ENCODE data around the gene SARM1. TPM values are rescaled to one million over a fixed set of nuclear protein-coding genes. Genes with fewer than 3 reads are reported as not detected.

The SARM1 gene
- total and polyA plus RNA-seq, 3 experiments from 2014 or later: 8.5 to 37.0 (median 35.3) TPM

GRCh38 chr17:28394337-28395116, 23.0 kb downstream of the SARM1 start:
- H3K9me3 ChIP-seq (ENCODE audit: low read length): no peaks in the 10 kb centered on the region
- H3K27ac ChIP-seq (ENCODE audit: low read depth, low read length): no peak overlapping the region
- H3K4me3 Mint-ChIP-seq: no peak overlapping the region
- peaks cover 32% of the 10 kb centered on the region for H3K36me3 ChIP-seq (ENCODE audit: insufficient read depth, low read length)
- H3K27me3 Mint-ChIP-seq: no peaks in the 10 kb centered on the region
- no peaks in the 10 kb centered on the region for H3K9me3 Mint-ChIP-seq
- H3K27me3 ChIP-seq (ENCODE audit: insufficient read depth, low read length, poor library complexity, severe bottlenecking): no peaks in the 10 kb centered on the region
- ChIA-PET POLR2A (no interaction called here), CTCF (interaction anchor here (2.7 kb wide), 1 partner anchor 22 kb away, joined by 7 read pairs; no protein-coding TSS in a partner anchor)
- no peak for DNase-seq
- no peaks in the 10 kb centered on the region for H3K4me1 Mint-ChIP-seq
- H3K36me3 Mint-ChIP-seq: peaks cover 8 to 74% (median 13%) of the 10 kb centered on the region in 3 donors
- no peak overlapping the region for H3K4me3 ChIP-seq (ENCODE audit: low read length)
- no peaks in the 10 kb centered on the region for H3K4me1 ChIP-seq (ENCODE audit: insufficient read depth, low read length)
- peak overlapping the region in 2 of 8 donors; percentile 12 to 49 for H3K27ac Mint-ChIP-seq

GRCh38 chr17:28395426-28395825, 23.9 kb downstream of the SARM1 start:
- Histone ChIP-seq H3K27me3 (ENCODE audit: insufficient read depth, low read length, poor library complexity, severe bottlenecking) (no peaks in the 10 kb centered on the region), H3K36me3 (ENCODE audit: insufficient read depth, low read length) (peaks cover 26% of the 10 kb centered on the region), H3K9me3 (ENCODE audit: low read length) (no peaks in the 10 kb centered on the region), H3K27ac (ENCODE audit: low read depth, low read length) (no peak overlapping the region), H3K4me1 (ENCODE audit: insufficient read depth, low read length) (no peaks in the 10 kb centered on the region), H3K4me3 (ENCODE audit: low read length) (no peak overlapping the region)
- ChIA-PET CTCF (interaction anchor here (2.7 kb wide), 1 partner anchor 21 kb away, joined by 7 read pairs; no protein-coding TSS in a partner anchor), POLR2A (no interaction called here)
- H3K27me3 Mint-ChIP-seq: no peaks in the 10 kb centered on the region
- H3K36me3 Mint-ChIP-seq: peaks cover 4 to 65% (median 9%) of the 10 kb centered on the region in 3 donors
- no peak for DNase-seq
- no peak overlapping the region for H3K27ac Mint-ChIP-seq
- no peak overlapping the region for H3K4me3 Mint-ChIP-seq
- no peaks in the 10 kb centered on the region for H3K9me3 Mint-ChIP-seq
- H3K4me1 Mint-ChIP-seq: no peaks in the 10 kb centered on the region

- H3K36me3 ChIP-seq (ENCODE audit: insufficient read depth, low read length): peaks cover 20% of the 10 kb centered on the region
- H3K4me1 ChIP-seq (ENCODE audit: insufficient read depth, low read length): no peaks in the 10 kb centered on the region
- Mint-ChIP-seq H3K27ac (no peak overlapping the region), H3K4me1 (no peaks in the 10 kb centered on the region), H3K36me3 (peaks cover 3 to 60% (median 7%) of the 10 kb centered on the region in 3 donors), H3K27me3 (no peaks in the 10 kb centered on the region), H3K4me3 (no peak overlapping the region), H3K9me3 (no peaks in the 10 kb centered on the region)
- ChIA-PET CTCF (interaction anchor here (2.7 kb wide), 1 partner anchor 21 kb away, joined by 7 read pairs; no protein-coding TSS in a partner anchor), POLR2A (no interaction called here)
- no peaks in the 10 kb centered on the region for H3K27me3 ChIP-seq (ENCODE audit: insufficient read depth, low read length, poor library complexity, severe bottlenecking)
- no peak for DNase-seq
- no peak overlapping the region for H3K4me3 ChIP-seq (ENCODE audit: low read length)
- no peak overlapping the region for H3K27ac ChIP-seq (ENCODE audit: low read depth, low read length)
- H3K9me3 ChIP-seq (ENCODE audit: low read length): no peaks in the 10 kb centered on the region
These were observed 24.5 kb downstream of the SARM1 start for GRCh38 chr17:28395968-28396367.

GRCh38 chr17:28396635-28397239, 25.2 kb downstream of the SARM1 start:
- Mint-ChIP-seq H3K9me3 (no peaks in the 10 kb centered on the region), H3K4me1 (no peaks in the 10 kb centered on the region), H3K27me3 (no peaks in the 10 kb centered on the region), H3K27ac (peak overlapping the region in 3 of 8 donors; percentile 29 to 75 (median 51)), H3K36me3 (peaks cover 3 to 52% (median 7%) of the 10 kb centered on the region in 3 donors), H3K4me3 (no peak overlapping the region)
- Histone ChIP-seq H3K36me3 (ENCODE audit: insufficient read depth, low read length) (peaks cover 15% of the 10 kb centered on the region), H3K9me3 (ENCODE audit: low read length) (no peaks in the 10 kb centered on the region), H3K27ac (ENCODE audit: low read depth, low read length) (no peak overlapping the region), H3K4me1 (ENCODE audit: insufficient read depth, low read length) (no peaks in the 10 kb centered on the region), H3K4me3 (ENCODE audit: low read length) (no peak overlapping the region), H3K27me3 (ENCODE audit: insufficient read depth, low read length, poor library complexity, severe bottlenecking) (no peaks in the 10 kb centered on the region)
- ChIA-PET POLR2A (no interaction called here), CTCF (interaction anchor here (2.7 kb wide), 1 partner anchor 20 kb away, joined by 7 read pairs; no protein-coding TSS in a partner anchor)
- no peak for DNase-seq

- POLR2A ChIA-PET: no interaction called here
- Histone ChIP-seq H3K4me3 (ENCODE audit: low read length) (no peak overlapping the region), H3K4me1 (ENCODE audit: insufficient read depth, low read length) (no peaks in the 10 kb centered on the region), H3K9me3 (ENCODE audit: low read length) (no peaks in the 10 kb centered on the region), H3K27me3 (ENCODE audit: insufficient read depth, low read length, poor library complexity, severe bottlenecking) (no peaks in the 10 kb centered on the region), H3K36me3 (ENCODE audit: insufficient read depth, low read length) (peaks cover 15% of the 10 kb centered on the region), H3K27ac (ENCODE audit: low read depth, low read length) (no peak overlapping the region)
- Mint-ChIP-seq H3K27ac (peak overlapping the region in 2 of 8 donors; percentile 28 to 50), H3K9me3 (no peaks in the 10 kb centered on the region), H3K4me3 (no peak overlapping the region), H3K36me3 (peaks cover 3 to 51% (median 7%) of the 10 kb centered on the region in 3 donors), H3K4me1 (no peaks in the 10 kb centered on the region), H3K27me3 (no peaks in the 10 kb centered on the region)
- DNase-seq: no peak
- CTCF ChIA-PET: interaction anchor here (2.7 kb wide), 1 partner anchor 19 kb away, joined by 7 read pairs; no protein-coding TSS in a partner anchor
These were observed 25.8 kb downstream of the SARM1 start for GRCh38 chr17:28397275-28397674.

- Histone ChIP-seq H3K36me3 (ENCODE audit: insufficient read depth, low read length) (peaks cover 11% of the 10 kb centered on the region), H3K27ac (ENCODE audit: low read depth, low read length) (no peak overlapping the region), H3K9me3 (ENCODE audit: low read length) (no peaks in the 10 kb centered on the region), H3K27me3 (ENCODE audit: insufficient read depth, low read length, poor library complexity, severe bottlenecking) (no peaks in the 10 kb centered on the region), H3K4me3 (ENCODE audit: low read length) (no peak overlapping the region), H3K4me1 (ENCODE audit: insufficient read depth, low read length) (no peaks in the 10 kb centered on the region)
- ChIA-PET CTCF (no interaction called here), POLR2A (no interaction called here)
- Mint-ChIP-seq H3K4me3 (no peak overlapping the region), H3K27me3 (no peaks in the 10 kb centered on the region), H3K27ac (peak overlapping the region in 5 of 8 donors; percentile 4 to 77 (median 42)), H3K4me1 (peaks cover 0 to under 1% (median 0%) of the 10 kb centered on the region in 3 donors), H3K36me3 (peaks cover 3 to 46% (median 7%) of the 10 kb centered on the region in 3 donors), H3K9me3 (no peaks in the 10 kb centered on the region)
- DNase-seq: no peak
These were observed 26.3 kb downstream of the SARM1 start for GRCh38 chr17:28397687-28398279.

GRCh38 chr17:28398280-28398981, 26.9 kb downstream of the SARM1 start:
- Mint-ChIP-seq H3K4me1 (peaks cover 0 to 2% (median 0%) of the 10 kb centered on the region in 3 donors), H3K27me3 (no peaks in the 10 kb centered on the region), H3K27ac (peak overlapping the region in 5 of 8 donors; percentile 42 to 77 (median 52)), H3K4me3 (no peak overlapping the region), H3K36me3 (peaks cover 3 to 40% (median 7%) of the 10 kb centered on the region in 3 donors), H3K9me3 (no peaks in the 10 kb centered on the region)
- Histone ChIP-seq H3K27ac (ENCODE audit: low read depth, low read length) (no peak overlapping the region), H3K4me1 (ENCODE audit: insufficient read depth, low read length) (no peaks in the 10 kb centered on the region), H3K9me3 (ENCODE audit: low read length) (no peaks in the 10 kb centered on the region), H3K27me3 (ENCODE audit: insufficient read depth, low read length, poor library complexity, severe bottlenecking) (no peaks in the 10 kb centered on the region), H3K4me3 (ENCODE audit: low read length) (no peak overlapping the region), H3K36me3 (ENCODE audit: insufficient read depth, low read length) (peaks cover 5% of the 10 kb centered on the region)
- ChIA-PET CTCF (no interaction called here), POLR2A (no interaction called here)
- no peak for DNase-seq
